ENCODE results near the gene ABCA1.

- TF ChIP-seq ZBTB46 (CRISPR knock-in tag; IDR thresholded peaks at IDR 0.05; ENCODE audit: borderline replicate concordance) = no peak
- no peak for TF ChIP-seq NONO (IDR thresholded peaks at IDR 0.05)
- no peak for TF ChIP-seq NONO (CRISPR knock-in tag; conservative IDR thresholded peaks at IDR 0.05)
Measured at GRCh38 chr9:104923289-104923688, 4.7 kb downstream of the ABCA1 start.
